GM12891 (cell line): Measurements from ENCODE around the gene IL1RAPL2.

Source experiments
- PAX5 ChIP-seq: IDR thresholded peaks from 2 replicates; pipeline ENCODE4 v1.6.1; 2011; ENCODE audit warnings: low read length, moderate library complexity, mild to moderate bottlenecking; ENCODE audit not compliant: insufficient read depth, severe bottlenecking
- POLR2A ChIP-seq: IDR thresholded peaks from 2 replicates; pipeline ENCODE4 v1.6.1; 2011; ENCODE audit warnings: low read depth, low read length, control low read depth
- POLR2AphosphoS5 ChIP-seq: IDR thresholded peaks from 2 replicates; pipeline ENCODE4 v1.6.1; 2011; ENCODE audit warnings: low read depth, low read length, control low read depth
- POU2F2 ChIP-seq: IDR thresholded peaks from 2 replicates; pipeline ENCODE4 v1.6.1; 2011; ENCODE audit warnings: low read depth, mild to moderate bottlenecking, control low read depth, low read length, moderate library complexity
- SPI1 ChIP-seq: IDR thresholded peaks from 2 replicates; pipeline ENCODE4 v1.6.1; 2011; ENCODE audit warnings: low read depth, low read length, control low read depth
- TAF1 ChIP-seq: IDR thresholded peaks from 2 replicates; pipeline ENCODE4 v1.6.1; 2011; ENCODE audit warnings: low read depth, low read length, control low read depth

- TF ChIP-seq POLR2A = no peak
- TF ChIP-seq POLR2AphosphoS5 = no peak
- TF ChIP-seq SPI1 = no peak
- TF ChIP-seq TAF1 = no peak
- TF ChIP-seq PAX5 = no peak
- no peak for TF ChIP-seq POU2F2
Measured at GRCh38 chrX:104695593-104695992, 129.6 kb downstream of the IL1RAPL2 start.
